GM19468 (cell line): ENCODE data around the gene VOPP1.

Experiments
- ATAC-seq: cut with Tn5 transposase; IDR thresholded peaks from one replicate; pipeline ENCODE4 v1.9.1; 2021; ENCODE audit warnings: mild to moderate bottlenecking, moderate library complexity, moderate number of reproducible peaks; ENCODE audit not compliant: unreplicated experiment; ENCODE audit errors: extremely low read depth

VOPP1 gene

GRCh38 chr7:55444786-55445185 is 127.5 kb downstream of the VOPP1 start:
- no peak for ATAC-seq

GRCh38 chr7:55441774-55442522 is 130.4 kb downstream of the VOPP1 start:
- ATAC-seq, result no peak

- no peak for ATAC-seq
These were observed 131.3 kb downstream of the VOPP1 start for GRCh38 chr7:55441002-55441401.

GRCh38 chr7:55440040-55440690 is 132.1 kb downstream of the VOPP1 start:
- ATAC-seq, result no peak

GRCh38 chr7:55439627-55440026 is 132.7 kb downstream of the VOPP1 start:
- no peak for ATAC-seq

- no peak for ATAC-seq
These were observed 133.4 kb downstream of the VOPP1 start for GRCh38 chr7:55438757-55439525.

- no peak for ATAC-seq
These were observed 134.1 kb downstream of the VOPP1 start for GRCh38 chr7:55438085-55438756.

GRCh38 chr7:55437375-55437774 is 134.9 kb downstream of the VOPP1 start:
- ATAC-seq, result no peak

- no peak for ATAC-seq
These were observed 135.8 kb downstream of the VOPP1 start for GRCh38 chr7:55436457-55436856.

GRCh38 chr7:55435466-55435865 is 136.8 kb downstream of the VOPP1 start:
- no peak for ATAC-seq

GRCh38 chr7:55432939-55433784 is 139.1 kb downstream of the VOPP1 start:
- peak; percentile 51 for ATAC-seq

- no peak for ATAC-seq
These were observed 139.8 kb downstream of the VOPP1 start for GRCh38 chr7:55432506-55432905.

- ATAC-seq, result no peak
These were observed 140.4 kb downstream of the VOPP1 start for GRCh38 chr7:55431898-55432297.

- no peak for ATAC-seq
These were observed 142.3 kb downstream of the VOPP1 start for GRCh38 chr7:55429835-55430499.

GRCh38 chr7:55427800-55428199 is 144.5 kb downstream of the VOPP1 start:
- ATAC-seq, result no peak

GRCh38 chr7:55427342-55427741 is 145.0 kb downstream of the VOPP1 start:
- no peak for ATAC-seq

- no peak for ATAC-seq
These were observed 145.6 kb downstream of the VOPP1 start for GRCh38 chr7:55426676-55427075.

GRCh38 chr7:55425141-55425752 is 147.1 kb downstream of the VOPP1 start:
- no peak for ATAC-seq

- ATAC-seq, result no peak
These were observed 148.4 kb downstream of the VOPP1 start for GRCh38 chr7:55423891-55424290.
